Muscle layer of duodenum (tissue), 2 donors: ENCODE data around the gene ZNF618.

Experiments
- H3K27ac ChIP-seq: one replicate; pipeline ENCODE4 v1.7.0; 2013; ENCODE audit warnings: mild to moderate bottlenecking, low read length
- H3K27me3 ChIP-seq: one replicate; pipeline ENCODE4 v1.7.0; 2013; ENCODE audit warnings: low read depth, mild to moderate bottlenecking, control low read depth, low read length
- H3K36me3 ChIP-seq, 2 donors: one replicate each; pipeline ENCODE4 v1.7.0; 2013; ENCODE audit warnings: low read length in 2 of 2, control low read depth in 1 of 2, mild to moderate bottlenecking in 1 of 2; ENCODE audit not compliant: insufficient read depth in 2 of 2, control insufficient read depth in 1 of 2
- H3K4me1 ChIP-seq, 2 donors: one replicate each; pipeline ENCODE4 v1.7.0; 2013; ENCODE audit warnings: low read length in 2 of 2, mild to moderate bottlenecking in 2 of 2, control low read depth in 1 of 2, moderate library complexity in 1 of 2; ENCODE audit not compliant: insufficient read depth in 2 of 2, control insufficient read depth in 1 of 2
- H3K4me3 ChIP-seq, 2 donors: one replicate each; pipeline ENCODE4 v1.7.0; 2013; ENCODE audit warnings: low read length in 2 of 2, low read depth in 1 of 2, mild to moderate bottlenecking in 1 of 2
- H3K9me3 ChIP-seq, 2 donors: one replicate each; pipeline ENCODE4 v1.7.0; 2013; ENCODE audit warnings: low read length in 2 of 2, control low read depth in 1 of 2, mild to moderate bottlenecking in 1 of 2; ENCODE audit not compliant: control insufficient read depth in 1 of 2
- donor health status: healthy.

ZNF618 gene

GRCh38 chr9:114016629-114017423 lies 140.7 kb downstream of the ZNF618 start:
- H3K27ac ChIP-seq, result no peak overlapping the region
- no peaks in the 10 kb centered on the region for H3K4me1 ChIP-seq
- H3K9me3 ChIP-seq, result peaks cover 0 to 5% of the 10 kb centered on the region in 2 donors
- no peak overlapping the region for H3K4me3 ChIP-seq
- no peaks in the 10 kb centered on the region for H3K27me3 ChIP-seq
- H3K36me3 ChIP-seq, result peaks cover 0 to 44% of the 10 kb centered on the region in 2 donors

- no peaks in the 10 kb centered on the region for H3K4me1 ChIP-seq
- H3K27me3 ChIP-seq, result no peaks in the 10 kb centered on the region
- peaks cover 0 to 42% of the 10 kb centered on the region in 2 donors for H3K36me3 ChIP-seq
- H3K4me3 ChIP-seq, result no peak overlapping the region
- H3K9me3 ChIP-seq, result peaks cover 4 to 9% of the 10 kb centered on the region in 2 donors
- H3K27ac ChIP-seq, result no peak overlapping the region
Measured at GRCh38 chr9:114017741-114018715, 141.9 kb downstream of the ZNF618 start.

- Histone ChIP-seq H3K4me1 (no peaks in the 10 kb centered on the region), H3K27me3 (no peaks in the 10 kb centered on the region), H3K27ac (no peak overlapping the region), H3K36me3 (peaks cover 0 to 55% of the 10 kb centered on the region in 2 donors), H3K9me3 (peaks cover 4 to 11% of the 10 kb centered on the region in 2 donors), H3K4me3 (no peak overlapping the region)
Measured at GRCh38 chr9:114021578-114021977, 145.5 kb downstream of the ZNF618 start.

GRCh38 chr9:114023961-114024360 lies 147.9 kb downstream of the ZNF618 start:
- H3K4me3 ChIP-seq, result no peak overlapping the region
- H3K4me1 ChIP-seq, result no peaks in the 10 kb centered on the region
- H3K9me3 ChIP-seq, result peaks cover 4 to 11% of the 10 kb centered on the region in 2 donors
- H3K27ac ChIP-seq, result no peak overlapping the region
- H3K27me3 ChIP-seq, result no peaks in the 10 kb centered on the region
- peaks cover 0 to 51% of the 10 kb centered on the region in 2 donors for H3K36me3 ChIP-seq

GRCh38 chr9:114025196-114025753 lies 149.2 kb downstream of the ZNF618 start:
- Histone ChIP-seq H3K4me1 (no peaks in the 10 kb centered on the region), H3K9me3 (peaks cover 4 to 8% of the 10 kb centered on the region in 2 donors), H3K4me3 (no peak overlapping the region), H3K27me3 (no peaks in the 10 kb centered on the region), H3K36me3 (peaks cover 0 to 41% of the 10 kb centered on the region in 2 donors), H3K27ac (no peak overlapping the region)

- H3K36me3 ChIP-seq, result peaks cover 0 to 41% of the 10 kb centered on the region in 2 donors
- H3K27me3 ChIP-seq, result no peaks in the 10 kb centered on the region
- no peak overlapping the region for H3K4me3 ChIP-seq
- no peaks in the 10 kb centered on the region for H3K4me1 ChIP-seq
- H3K9me3 ChIP-seq, result peaks cover 4 to 6% of the 10 kb centered on the region in 2 donors
- H3K27ac ChIP-seq, result no peak overlapping the region
Measured at GRCh38 chr9:114025760-114026159, 149.7 kb downstream of the ZNF618 start.

GRCh38 chr9:114026335-114026734 lies 150.2 kb downstream of the ZNF618 start:
- Histone ChIP-seq H3K4me1 (no peaks in the 10 kb centered on the region), H3K36me3 (peaks cover 0 to 41% of the 10 kb centered on the region in 2 donors), H3K27ac (no peak overlapping the region), H3K27me3 (no peaks in the 10 kb centered on the region), H3K9me3 (peaks cover 4 to 6% of the 10 kb centered on the region in 2 donors), H3K4me3 (no peak overlapping the region)

GRCh38 chr9:114027159-114027862 lies 151.2 kb downstream of the ZNF618 start:
- H3K36me3 ChIP-seq, result peaks cover 0 to 33% of the 10 kb centered on the region in 2 donors
- no peaks in the 10 kb centered on the region for H3K27me3 ChIP-seq
- H3K4me1 ChIP-seq, result no peaks in the 10 kb centered on the region
- H3K4me3 ChIP-seq, result no peak overlapping the region
- no peak overlapping the region for H3K27ac ChIP-seq
- H3K9me3 ChIP-seq, result peaks cover 4 to 6% of the 10 kb centered on the region in 2 donors

- peaks cover 0 to 33% of the 10 kb centered on the region in 2 donors for H3K36me3 ChIP-seq
- peaks cover 0 to 2% of the 10 kb centered on the region in 2 donors for H3K9me3 ChIP-seq
- H3K27me3 ChIP-seq, result no peaks in the 10 kb centered on the region
- H3K4me3 ChIP-seq, result no peak overlapping the region
- no peaks in the 10 kb centered on the region for H3K4me1 ChIP-seq
- no peak overlapping the region for H3K27ac ChIP-seq
Measured at GRCh38 chr9:114027863-114028465, 151.9 kb downstream of the ZNF618 start.

GRCh38 chr9:114028646-114029045 lies 152.5 kb downstream of the ZNF618 start:
- no peak overlapping the region for H3K4me3 ChIP-seq
- H3K27me3 ChIP-seq, result no peaks in the 10 kb centered on the region
- no peaks in the 10 kb centered on the region for H3K9me3 ChIP-seq
- H3K4me1 ChIP-seq, result no peaks in the 10 kb centered on the region
- peaks cover 0 to 30% of the 10 kb centered on the region in 2 donors for H3K36me3 ChIP-seq
- no peak overlapping the region for H3K27ac ChIP-seq
